ELR (cell line): ENCODE measurements around the gene EYS.

Experiments
- DNase-seq: peaks from one replicate; pipeline ENCODE4 v3.0.0-alpha.2; 2015; ENCODE audit warnings: low read depth

Gene EYS

DNA sequence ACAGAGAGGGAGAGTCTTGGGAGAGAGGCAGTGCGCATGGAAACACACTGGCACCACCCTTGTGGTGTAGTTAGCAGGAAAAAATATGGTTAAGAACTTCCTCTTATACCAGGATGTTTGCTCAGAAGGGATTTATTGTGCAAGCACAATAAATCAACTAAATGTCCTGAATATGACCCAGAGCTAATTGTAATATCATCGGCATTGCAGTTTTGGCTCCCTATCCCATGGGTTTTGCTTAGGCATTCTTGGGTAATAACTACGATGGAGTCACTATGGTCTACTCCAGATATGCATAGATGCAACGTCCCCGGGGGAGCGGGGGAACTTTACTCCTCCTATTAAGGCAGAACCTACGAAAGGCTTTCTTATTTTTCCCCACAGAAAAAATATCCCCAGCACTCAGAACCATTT is 751.6 kb downstream of the EYS start:
- DNase-seq = no peak

DNA sequence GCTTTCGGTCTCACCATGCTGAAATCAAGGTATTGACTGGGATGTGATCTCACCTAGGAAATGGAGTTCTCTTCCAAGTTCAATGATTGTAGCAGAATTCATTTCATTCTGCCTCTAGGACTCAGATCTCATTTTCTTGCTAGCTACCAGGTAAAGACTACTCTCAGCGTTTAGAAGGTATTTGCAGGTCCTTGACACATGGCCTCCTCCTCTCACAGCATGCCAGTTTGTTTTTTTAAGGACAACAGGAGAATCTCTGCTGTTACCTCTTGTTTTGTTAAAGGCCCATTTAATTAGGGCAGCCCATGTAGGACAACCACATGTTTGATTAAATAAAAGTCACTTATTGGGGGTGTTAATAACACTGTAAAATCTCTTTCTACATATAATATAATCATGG is 757.8 kb downstream of the EYS start:
- no peak for DNase-seq

- no peak for DNase-seq
Observed at GRCh38 chr6:64948261-64948660, 758.8 kb downstream of the EYS start.

GRCh38 chr6:64945450-64945849 is 761.6 kb downstream of the EYS start:
- DNase-seq = no peak

DNA sequence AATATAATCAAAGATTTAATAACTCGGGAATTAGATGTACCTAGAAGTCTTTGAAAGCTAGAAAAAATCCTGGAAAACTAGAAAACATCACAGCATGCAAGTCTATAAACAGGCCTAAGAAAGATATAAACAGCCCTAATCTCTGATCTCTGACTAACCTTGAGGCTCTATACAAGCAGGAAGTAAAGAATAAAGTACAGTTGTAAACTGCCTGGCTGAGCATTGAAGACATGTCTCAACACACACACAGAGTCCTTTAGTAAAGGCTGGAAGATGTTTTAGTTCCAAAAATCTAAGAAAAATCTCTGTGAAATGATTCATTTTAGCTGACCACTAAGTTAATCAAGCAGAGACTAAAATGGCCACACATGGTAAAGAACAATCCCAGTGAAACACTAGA is 774.5 kb downstream of the EYS start:
- no peak for DNase-seq

- no peak for DNase-seq
Observed at GRCh38 chr6:64930681-64931080, 776.3 kb downstream of the EYS start.

DNA sequence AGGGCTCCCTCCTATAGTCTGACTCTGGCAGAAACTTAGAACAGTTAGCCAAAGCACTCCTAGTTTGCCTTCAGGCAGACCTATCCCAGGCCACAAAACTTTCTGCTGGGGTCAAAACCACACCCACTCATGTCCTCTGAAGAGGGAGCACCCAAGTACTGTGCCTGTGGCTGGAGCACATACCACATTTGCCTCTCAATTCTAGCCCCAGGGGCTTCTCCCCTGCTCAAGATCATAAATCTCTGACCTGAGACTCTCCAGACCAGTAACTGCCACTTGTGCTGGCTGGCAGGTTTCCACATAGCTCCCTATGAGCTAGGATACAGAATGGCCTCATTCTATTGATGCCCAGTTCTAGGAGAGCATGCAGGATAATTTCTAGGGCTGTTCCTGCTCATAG is 781.0 kb downstream of the EYS start:
- no peak for DNase-seq

GRCh38 chr6:64920257-64920656 is 786.8 kb downstream of the EYS start:
- DNase-seq = no peak

DNA sequence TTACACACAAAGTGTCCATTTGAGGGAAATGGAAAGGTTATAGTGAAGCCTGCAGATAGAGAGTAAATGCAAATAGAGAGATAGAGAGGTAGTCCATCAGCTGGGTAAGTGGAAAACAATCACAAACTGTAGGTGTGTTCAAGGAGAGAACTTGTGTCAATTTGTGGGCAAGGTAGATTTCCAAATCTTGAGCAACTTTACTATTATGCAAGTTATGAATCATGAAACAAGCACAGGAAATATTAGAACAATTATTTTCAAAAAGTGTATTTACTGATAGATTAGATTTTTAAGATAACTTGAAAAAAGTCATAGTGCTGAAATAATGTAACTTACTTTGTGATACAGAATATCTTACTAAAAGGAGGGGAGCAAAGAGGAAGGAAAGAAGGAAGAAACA is 792.9 kb downstream of the EYS start:
- DNase-seq = no peak

DNA sequence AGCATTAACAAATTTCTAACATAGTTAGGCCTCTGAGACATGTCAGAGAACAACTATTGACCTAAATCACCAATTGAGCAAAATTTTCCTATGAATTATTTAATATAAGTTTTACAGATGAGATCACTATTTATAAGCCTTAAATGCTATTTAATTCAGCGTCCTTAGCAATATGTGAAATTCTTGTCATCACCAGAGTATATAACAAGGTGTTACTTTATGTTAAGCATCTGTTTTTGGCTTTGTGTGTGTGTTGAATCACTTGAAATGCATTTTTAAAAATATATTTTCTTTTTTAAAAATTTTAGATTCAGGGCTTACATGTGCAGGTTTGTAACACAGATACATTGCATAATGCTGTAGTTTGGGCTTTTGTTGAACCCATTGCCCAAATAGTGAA is 794.1 kb downstream of the EYS start:
- no peak for DNase-seq

DNA sequence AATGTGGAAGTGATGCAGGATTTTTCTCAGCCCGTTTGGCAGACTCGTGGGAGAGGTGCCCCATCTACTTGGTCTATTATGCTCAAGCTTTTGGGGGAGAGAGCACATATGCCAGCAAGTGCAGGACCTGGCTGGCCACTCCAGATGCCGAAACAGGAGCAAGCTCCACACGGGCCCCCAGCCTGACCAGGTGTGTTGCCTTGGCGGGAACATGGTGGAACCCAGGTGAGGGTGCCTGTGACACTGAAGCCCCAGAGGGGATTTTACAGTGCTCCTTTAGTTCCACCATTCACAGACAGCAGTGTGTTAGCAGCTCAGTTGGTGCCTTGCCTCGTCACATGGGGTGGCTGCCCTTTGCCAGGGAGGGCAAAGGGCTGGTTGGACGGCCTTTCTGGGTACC is 798.9 kb downstream of the EYS start:
- no peak for DNase-seq

GRCh38 chr6:64904616-64905015 is 802.4 kb downstream of the EYS start:
- no peak for DNase-seq

DNA sequence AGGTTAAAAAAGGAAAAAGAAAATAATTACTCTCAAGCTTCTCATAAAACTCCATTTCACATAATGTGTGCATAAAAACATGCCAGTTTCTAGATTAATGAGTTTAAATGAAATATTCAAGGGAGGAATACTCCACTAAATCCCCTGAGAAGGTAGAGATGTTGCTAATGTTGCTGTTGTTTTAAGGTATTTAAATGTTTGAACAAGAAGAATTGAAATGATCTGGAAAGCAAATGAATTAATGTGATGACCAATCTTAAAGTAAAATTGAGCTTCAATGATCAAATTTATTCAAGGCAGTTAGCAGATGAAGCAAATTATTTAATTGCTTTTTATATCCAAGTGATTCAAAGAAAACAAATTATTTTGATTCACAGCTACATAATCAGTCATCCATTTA is 804.4 kb downstream of the EYS start:
- DNase-seq = no peak

DNA sequence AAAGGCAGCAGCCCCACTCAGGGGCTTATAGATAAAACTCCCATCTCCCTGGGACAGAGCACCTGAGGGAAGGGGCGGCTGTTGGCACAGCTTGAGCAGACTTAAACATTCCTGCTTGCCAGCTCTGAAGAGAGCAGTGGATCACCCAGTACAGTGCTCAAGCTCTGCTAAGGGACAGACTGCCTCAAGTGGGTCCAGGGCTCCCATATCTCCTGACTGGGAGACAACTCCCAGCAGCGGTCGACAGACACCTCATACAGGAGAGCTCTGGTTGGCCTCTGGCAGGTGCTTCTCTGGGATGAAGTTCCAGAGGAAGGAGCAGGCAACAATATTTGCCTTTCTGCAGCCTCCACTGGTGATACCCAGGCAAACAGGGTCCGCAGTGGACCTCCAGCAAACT is 810.1 kb downstream of the EYS start:
- DNase-seq = no peak

GRCh38 chr6:64895945-64896344 is 811.1 kb downstream of the EYS start:
- DNase-seq = no peak

DNA sequence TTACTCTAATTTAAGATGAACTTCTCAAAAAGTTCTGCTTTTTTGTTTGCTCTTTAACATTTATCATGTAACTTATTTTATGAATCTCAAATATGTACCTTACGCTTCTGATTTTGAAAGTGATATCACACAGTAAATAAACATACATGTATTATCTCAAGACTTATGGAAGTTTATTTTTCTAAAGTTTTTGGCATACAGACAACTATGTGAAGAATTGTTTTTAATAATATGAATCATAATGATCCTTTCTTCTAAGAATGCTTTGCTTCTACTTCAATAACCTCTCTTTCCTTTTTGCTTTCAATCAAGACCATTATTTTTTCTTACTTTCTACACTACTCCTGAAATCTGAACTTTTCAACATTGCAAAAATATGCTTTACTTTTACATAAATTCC is 816.4 kb downstream of the EYS start:
- no peak for DNase-seq

DNA sequence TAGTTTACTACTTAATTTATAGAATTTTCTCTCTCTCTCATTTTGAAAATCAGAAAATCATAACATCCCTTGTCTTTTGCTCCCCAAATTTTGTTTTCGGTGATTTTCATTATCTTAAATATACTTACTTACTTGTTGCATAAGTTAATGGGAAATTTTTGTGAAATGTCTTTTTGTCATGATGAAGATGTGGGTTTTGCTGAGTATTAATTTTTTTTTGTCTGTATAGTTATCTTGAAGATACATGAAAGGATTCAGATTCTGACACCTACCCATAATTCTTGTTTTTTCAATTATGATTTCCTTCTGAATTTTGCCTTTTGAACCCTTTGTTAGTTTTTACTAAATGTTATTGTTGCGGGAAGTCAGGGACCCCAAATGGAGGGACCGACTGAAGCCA is 817.9 kb downstream of the EYS start:
- DNase-seq = no peak

DNA sequence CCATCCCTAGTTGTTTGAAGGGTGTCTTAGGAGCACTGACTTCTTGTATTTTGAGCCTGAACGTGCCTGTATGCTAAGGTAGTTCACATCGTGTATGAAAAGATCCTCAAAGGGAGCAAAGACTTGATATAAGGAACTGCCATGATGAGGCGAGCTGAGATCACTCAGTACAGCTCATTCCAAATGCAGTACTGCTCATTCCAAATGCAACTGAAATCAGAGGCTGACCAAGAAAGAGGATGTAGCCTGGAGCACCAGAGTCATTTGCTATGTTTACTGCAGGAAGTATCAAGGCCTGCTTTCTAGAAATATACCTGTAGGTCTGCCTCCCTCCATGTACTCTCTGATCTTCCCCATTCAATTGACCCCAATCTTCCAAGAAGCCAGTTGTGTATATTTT is 832.2 kb downstream of the EYS start:
- DNase-seq = no peak

- no peak for DNase-seq
Observed at GRCh38 chr6:64872633-64873032, 834.4 kb downstream of the EYS start.

GRCh38 chr6:64861039-64861651 is 845.9 kb downstream of the EYS start:
- no peak for DNase-seq

DNA sequence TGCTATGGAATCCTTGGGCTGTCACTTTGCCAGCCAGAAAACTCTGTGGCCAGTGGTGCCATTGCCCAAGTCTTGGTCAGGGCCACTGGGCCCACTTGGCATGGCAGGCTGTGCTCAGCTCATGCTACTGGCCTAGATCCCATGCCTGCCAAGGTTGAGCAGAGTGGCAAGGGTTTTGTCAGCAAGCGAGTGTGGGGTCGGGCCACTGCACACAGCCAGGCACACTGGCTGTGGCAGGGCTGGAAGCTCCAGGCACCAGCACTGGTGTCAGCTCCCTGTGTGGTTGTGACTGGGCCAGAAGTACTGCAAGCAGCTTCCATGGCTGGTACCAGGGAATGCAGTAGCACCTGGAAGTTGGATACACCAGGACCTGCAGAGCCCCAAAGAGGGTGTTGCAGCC is 846.8 kb downstream of the EYS start:
- no peak for DNase-seq

DNA sequence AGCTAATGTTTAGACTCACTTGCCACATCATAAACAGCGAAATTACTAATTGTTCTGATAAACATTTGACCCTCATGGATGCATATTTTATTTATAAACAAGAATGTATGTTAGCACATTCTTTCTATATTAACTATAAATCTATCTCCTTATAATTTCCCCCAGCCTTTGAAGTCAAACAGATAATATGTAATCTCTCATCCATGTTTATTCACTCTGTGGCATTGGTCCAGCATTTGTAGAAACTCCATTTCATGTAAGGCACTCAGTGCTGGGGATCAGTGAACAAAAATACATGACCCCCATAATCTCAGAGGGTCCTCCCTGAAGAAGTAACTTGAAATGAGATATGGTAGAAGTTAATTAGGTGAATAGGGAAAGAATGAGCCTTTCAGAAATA is 856.9 kb downstream of the EYS start:
- no peak for DNase-seq

- no peak for DNase-seq
Observed at GRCh38 chr6:64848467-64848866, 858.6 kb downstream of the EYS start.

- no peak for DNase-seq
Observed at GRCh38 chr6:64847396-64847795, 859.6 kb downstream of the EYS start.

GRCh38 chr6:64838726-64839125 is 868.3 kb downstream of the EYS start:
- DNase-seq = no peak
